ENCODE measurements around the gene NSMCE1.

DNA sequence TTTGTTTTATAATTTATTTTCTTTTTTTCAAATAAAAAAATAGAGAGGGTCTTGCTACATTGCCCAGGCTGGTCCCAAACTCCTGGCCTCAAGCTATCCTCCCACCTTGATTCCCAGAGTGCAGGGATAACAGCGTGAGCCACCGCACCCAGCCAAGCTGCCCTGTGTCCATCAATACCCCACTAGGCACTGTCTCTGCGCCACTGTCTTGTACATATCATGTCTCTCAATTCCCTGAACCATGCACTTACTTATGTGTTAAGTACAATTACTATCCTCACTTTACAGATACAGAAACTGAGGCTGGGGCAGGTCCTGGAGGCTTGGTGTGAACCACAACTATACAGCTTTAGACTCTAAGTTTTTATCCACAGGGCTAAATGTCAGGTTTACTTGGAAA, 11.7 kb downstream of the NSMCE1 start:
- TF ChIP-seq, protein P1, sequence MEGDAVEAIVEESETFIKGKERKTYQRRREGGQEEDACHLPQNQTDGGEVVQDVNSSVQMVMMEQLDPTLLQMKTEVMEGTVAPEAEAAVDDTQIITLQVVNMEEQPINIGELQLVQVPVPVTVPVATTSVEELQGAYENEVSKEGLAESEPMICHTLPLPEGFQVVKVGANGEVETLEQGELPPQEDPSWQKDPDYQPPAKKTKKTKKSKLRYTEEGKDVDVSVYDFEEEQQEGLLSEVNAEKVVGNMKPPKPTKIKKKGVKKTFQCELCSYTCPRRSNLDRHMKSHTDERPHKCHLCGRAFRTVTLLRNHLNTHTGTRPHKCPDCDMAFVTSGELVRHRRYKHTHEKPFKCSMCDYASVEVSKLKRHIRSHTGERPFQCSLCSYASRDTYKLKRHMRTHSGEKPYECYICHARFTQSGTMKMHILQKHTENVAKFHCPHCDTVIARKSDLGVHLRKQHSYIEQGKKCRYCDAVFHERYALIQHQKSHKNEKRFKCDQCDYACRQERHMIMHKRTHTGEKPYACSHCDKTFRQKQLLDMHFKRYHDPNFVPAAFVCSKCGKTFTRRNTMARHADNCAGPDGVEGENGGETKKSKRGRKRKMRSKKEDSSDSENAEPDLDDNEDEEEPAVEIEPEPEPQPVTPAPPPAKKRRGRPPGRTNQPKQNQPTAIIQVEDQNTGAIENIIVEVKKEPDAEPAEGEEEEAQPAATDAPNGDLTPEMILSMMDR (IDR thresholded peaks at IDR 0.05; ENCODE audit: low read depth, low read length): no peak
- no peak for TF ChIP-seq EZH2phosphoT487 (IDR thresholded peaks at IDR 0.05; ENCODE audit: low read depth)
